ENCODE results near the gene SMAD7.

SMAD7 gene

DNA sequence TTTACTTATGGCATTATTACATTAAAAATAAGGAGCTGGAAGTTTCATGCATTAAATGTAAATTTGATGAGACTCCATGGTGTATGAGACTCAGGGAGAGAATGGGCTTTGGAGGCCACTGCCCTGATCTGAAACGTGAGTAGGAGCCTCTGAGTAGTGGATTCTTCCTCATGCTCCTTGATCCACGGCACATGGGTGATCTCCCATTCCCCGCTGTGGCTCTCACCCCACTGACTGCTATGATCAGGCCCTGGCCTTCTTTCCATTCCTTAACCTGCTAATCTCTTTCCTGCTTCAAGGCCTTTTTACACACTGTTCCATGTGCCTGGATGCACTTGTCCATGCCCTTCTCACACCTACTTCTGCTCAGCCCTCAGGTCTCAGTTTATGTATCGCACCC, 68.4 kb downstream of the SMAD7 start:
- H3K27me3 ChIP-seq (ENCODE audit: control insufficient read depth, insufficient read depth, low read length): no peaks in the 10 kb centered on the region
- H3K9ac ChIP-seq (ENCODE audit: low read depth, low read length): no peak overlapping the region
- no peaks in the 10 kb centered on the region for H3K9me3 ChIP-seq (replicated peaks; ENCODE audit: low read length)
- H3K36me3 ChIP-seq (ENCODE audit: insufficient read depth, low read length): no peaks in the 10 kb centered on the region
- H3K4me1 ChIP-seq (ENCODE audit: control insufficient read depth, insufficient read depth, low read length): peaks cover 7% of the 10 kb centered on the region
- no peak overlapping the region for H3K4me3 ChIP-seq (ENCODE audit: low read length)
- no peak overlapping the region for H3K4me2 ChIP-seq (ENCODE audit: low read length)

DNA sequence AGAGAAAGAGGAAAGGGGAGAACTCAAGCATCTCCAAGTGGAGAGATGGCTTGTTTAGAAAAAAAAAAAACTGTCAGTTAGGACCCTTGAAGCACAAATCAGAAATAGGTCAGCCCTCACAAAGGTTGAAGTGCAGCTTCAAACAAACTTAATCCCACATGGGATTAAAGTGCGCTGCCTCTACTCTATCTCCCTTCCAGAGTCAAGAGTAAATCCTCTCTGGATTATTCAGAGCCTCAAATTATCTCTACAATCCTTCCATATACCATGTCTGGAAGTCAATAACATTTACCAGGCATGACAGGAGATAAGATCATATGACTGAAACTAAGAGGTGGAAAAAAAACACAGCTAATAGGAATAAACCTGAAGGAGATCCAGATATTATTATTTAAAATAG, 69.8 kb downstream of the SMAD7 start:
- no peaks in the 10 kb centered on the region for H3K9me3 ChIP-seq (replicated peaks; ENCODE audit: low read length)
- H3K9ac ChIP-seq (ENCODE audit: low read depth, low read length): no peak overlapping the region
- peaks cover 12% of the 10 kb centered on the region for H3K4me1 ChIP-seq (ENCODE audit: control insufficient read depth, insufficient read depth, low read length)
- H3K36me3 ChIP-seq (ENCODE audit: insufficient read depth, low read length): no peaks in the 10 kb centered on the region
- H3K27me3 ChIP-seq (ENCODE audit: control insufficient read depth, insufficient read depth, low read length): no peaks in the 10 kb centered on the region
- no peak overlapping the region for H3K4me2 ChIP-seq (ENCODE audit: low read length)
- H3K4me3 ChIP-seq (ENCODE audit: low read length): no peak overlapping the region

DNA sequence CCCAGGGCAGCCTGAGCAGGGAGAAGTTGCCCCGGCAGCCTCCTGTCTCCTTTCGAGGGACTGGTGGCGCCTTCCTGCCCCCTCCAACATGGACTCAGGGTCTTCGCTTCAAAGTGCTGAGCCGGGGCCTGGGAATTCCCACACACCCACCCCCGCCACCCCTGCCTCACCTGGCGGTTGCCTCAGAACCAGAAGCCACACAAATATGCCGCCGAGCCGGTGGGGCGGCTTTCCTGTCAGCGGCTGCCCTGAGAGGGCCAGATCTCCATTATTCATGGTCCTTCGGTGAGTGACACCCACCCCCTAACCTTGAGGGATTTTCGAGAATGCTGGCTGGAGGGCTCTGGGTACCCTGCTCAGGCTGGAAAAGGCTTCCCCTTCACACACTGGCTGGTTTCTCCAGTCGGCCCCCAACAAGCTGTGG, 71.7 kb downstream of the SMAD7 start:
- Histone ChIP-seq H3K4me3 (ENCODE audit: low read length) (no peak overlapping the region), H3K4me1 (ENCODE audit: control insufficient read depth, insufficient read depth, low read length) (peaks cover 17% of the 10 kb centered on the region), H3K4me2 (ENCODE audit: low read length) (no peak overlapping the region), H3K9ac (ENCODE audit: low read depth, low read length) (no peak overlapping the region), H3K36me3 (ENCODE audit: insufficient read depth, low read length) (no peaks in the 10 kb centered on the region), H3K27me3 (ENCODE audit: control insufficient read depth, insufficient read depth, low read length) (no peaks in the 10 kb centered on the region), H3K9me3 (replicated peaks; ENCODE audit: low read length) (no peaks in the 10 kb centered on the region)

DNA sequence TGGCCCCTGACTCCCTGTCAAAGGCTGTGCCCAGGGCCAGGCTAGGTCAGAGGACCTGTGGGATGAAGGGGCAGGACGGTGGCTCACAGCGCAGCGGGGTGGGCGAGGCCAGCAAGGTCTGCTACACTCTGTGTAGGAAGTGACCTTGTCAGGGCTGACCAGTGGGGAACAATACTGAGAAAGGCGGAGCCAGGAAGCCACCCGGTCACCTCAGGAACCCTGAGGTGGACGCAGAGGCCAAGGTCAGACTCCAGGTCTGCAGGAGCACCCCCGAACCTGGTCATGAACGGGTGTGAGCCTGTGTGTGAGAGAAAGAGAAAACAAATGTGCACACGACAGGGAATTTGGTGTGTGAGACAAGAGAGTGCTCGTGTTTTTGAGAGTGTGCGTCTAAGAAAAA, 72.3 kb downstream of the SMAD7 start:
- Histone ChIP-seq H3K9ac (ENCODE audit: low read depth, low read length) (no peak overlapping the region), H3K4me2 (ENCODE audit: low read length) (no peak overlapping the region), H3K36me3 (ENCODE audit: insufficient read depth, low read length) (no peaks in the 10 kb centered on the region), H3K4me1 (ENCODE audit: control insufficient read depth, insufficient read depth, low read length) (peaks cover 21% of the 10 kb centered on the region), H3K9me3 (replicated peaks; ENCODE audit: low read length) (no peaks in the 10 kb centered on the region), H3K27me3 (ENCODE audit: control insufficient read depth, insufficient read depth, low read length) (no peaks in the 10 kb centered on the region), H3K4me3 (ENCODE audit: low read length) (no peak overlapping the region)

- Histone ChIP-seq H3K4me3 (ENCODE audit: low read length) (no peak overlapping the region), H3K27me3 (ENCODE audit: control insufficient read depth, insufficient read depth, low read length) (no peaks in the 10 kb centered on the region), H3K4me2 (ENCODE audit: low read length) (no peak overlapping the region), H3K9ac (ENCODE audit: low read depth, low read length) (no peak overlapping the region), H3K4me1 (ENCODE audit: control insufficient read depth, insufficient read depth, low read length) (peaks cover 26% of the 10 kb centered on the region), H3K36me3 (ENCODE audit: insufficient read depth, low read length) (no peaks in the 10 kb centered on the region), H3K9me3 (replicated peaks; ENCODE audit: low read length) (no peaks in the 10 kb centered on the region)
These were observed 72.8 kb downstream of the SMAD7 start for GRCh38 chr18:48877941-48878340.

- Histone ChIP-seq H3K27me3 (ENCODE audit: control insufficient read depth, insufficient read depth, low read length) (no peaks in the 10 kb centered on the region), H3K9me3 (replicated peaks; ENCODE audit: low read length) (no peaks in the 10 kb centered on the region), H3K4me3 (ENCODE audit: low read length) (no peak overlapping the region), H3K4me1 (ENCODE audit: control insufficient read depth, insufficient read depth, low read length) (peaks cover 37% of the 10 kb centered on the region), H3K4me2 (ENCODE audit: low read length) (no peak overlapping the region), H3K9ac (ENCODE audit: low read depth, low read length) (no peak overlapping the region), H3K36me3 (ENCODE audit: insufficient read depth, low read length) (no peaks in the 10 kb centered on the region)
These were observed 74.2 kb downstream of the SMAD7 start for GRCh38 chr18:48876590-48876989.

DNA sequence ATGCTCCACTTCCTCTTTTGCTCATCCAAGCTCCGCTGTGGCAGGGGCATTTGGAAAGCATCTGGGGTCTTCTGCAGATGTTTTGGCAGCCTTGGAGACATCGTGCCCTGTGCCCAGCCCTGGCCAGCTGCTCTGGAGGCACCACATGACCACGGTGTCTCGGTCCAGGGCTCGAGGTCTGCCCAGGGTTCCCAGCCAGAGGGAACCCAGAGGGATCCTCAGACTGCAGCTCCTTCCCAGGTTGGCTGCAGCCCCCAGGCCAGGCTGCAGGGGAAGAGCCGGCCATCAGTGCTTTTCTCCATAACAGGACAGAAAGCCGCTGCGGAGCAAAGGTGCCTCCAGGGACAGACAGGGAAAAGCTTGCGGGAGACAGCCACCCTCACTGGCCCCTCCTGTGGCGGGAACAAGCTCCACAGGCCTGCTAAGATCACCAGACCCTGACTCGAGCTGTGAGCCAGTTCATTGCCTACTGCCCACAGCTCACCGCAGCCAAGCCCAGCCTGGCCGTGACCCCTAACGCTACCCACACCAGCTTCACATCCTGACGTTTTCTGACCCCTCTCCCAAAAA, 74.7 kb downstream of the SMAD7 start:
- Histone ChIP-seq H3K9me3 (replicated peaks; ENCODE audit: low read length) (no peaks in the 10 kb centered on the region), H3K27me3 (ENCODE audit: control insufficient read depth, insufficient read depth, low read length) (no peaks in the 10 kb centered on the region), H3K4me3 (ENCODE audit: low read length) (no peak overlapping the region), H3K9ac (ENCODE audit: low read depth, low read length) (no peak overlapping the region), H3K4me1 (ENCODE audit: control insufficient read depth, insufficient read depth, low read length) (peaks cover 37% of the 10 kb centered on the region), H3K4me2 (ENCODE audit: low read length) (no peak overlapping the region), H3K36me3 (ENCODE audit: insufficient read depth, low read length) (no peaks in the 10 kb centered on the region)

- Histone ChIP-seq H3K27me3 (ENCODE audit: control insufficient read depth, insufficient read depth, low read length) (no peaks in the 10 kb centered on the region), H3K9me3 (replicated peaks; ENCODE audit: low read length) (no peaks in the 10 kb centered on the region), H3K4me1 (ENCODE audit: control insufficient read depth, insufficient read depth, low read length) (peaks cover 37% of the 10 kb centered on the region), H3K36me3 (ENCODE audit: insufficient read depth, low read length) (no peaks in the 10 kb centered on the region), H3K9ac (ENCODE audit: low read depth, low read length) (no peak overlapping the region), H3K4me2 (ENCODE audit: low read length) (no peak overlapping the region), H3K4me3 (ENCODE audit: low read length) (no peak overlapping the region)
These were observed 75.3 kb downstream of the SMAD7 start for GRCh38 chr18:48875314-48875941.

- no peaks in the 10 kb centered on the region for H3K27me3 ChIP-seq (ENCODE audit: control insufficient read depth, insufficient read depth, low read length)
These were observed 76.0 kb downstream of the SMAD7 start for GRCh38 chr18:48874701-48875162.

DNA sequence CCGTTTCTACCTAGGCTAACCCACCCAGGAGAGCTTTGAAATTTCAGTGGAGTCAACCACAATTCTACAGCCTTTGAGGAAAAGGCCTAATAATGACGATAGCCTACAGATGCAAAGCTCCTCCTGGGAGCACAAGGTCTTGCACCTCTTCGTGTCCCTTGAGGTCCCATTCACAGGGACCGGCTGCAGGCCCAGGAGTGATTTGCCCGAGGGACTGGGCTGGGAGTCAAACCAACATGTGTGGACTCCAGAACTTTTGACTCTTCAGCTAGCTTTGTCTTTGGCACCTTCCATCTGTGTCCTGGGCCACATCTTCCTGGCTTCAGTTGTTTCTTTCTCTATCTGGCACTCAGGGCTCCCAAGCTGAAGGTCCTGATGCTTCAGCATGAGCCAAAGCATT, 76.5 kb downstream of the SMAD7 start:
- Histone ChIP-seq H3K36me3 (ENCODE audit: insufficient read depth, low read length) (no peaks in the 10 kb centered on the region), H3K27me3 (ENCODE audit: control insufficient read depth, insufficient read depth, low read length) (no peaks in the 10 kb centered on the region), H3K9me3 (replicated peaks; ENCODE audit: low read length) (no peaks in the 10 kb centered on the region), H3K4me1 (ENCODE audit: control insufficient read depth, insufficient read depth, low read length) (peaks cover 37% of the 10 kb centered on the region), H3K4me2 (ENCODE audit: low read length) (no peak overlapping the region), H3K9ac (ENCODE audit: low read depth, low read length) (no peak overlapping the region), H3K4me3 (ENCODE audit: low read length) (no peak overlapping the region)

More at GRCh38 chr18:48874701-48875162, 76.0 kb downstream of the SMAD7 start:
- Histone ChIP-seq H3K9me3 (replicated peaks; ENCODE audit: low read length) (no peaks in the 10 kb centered on the region), H3K4me1 (ENCODE audit: control insufficient read depth, insufficient read depth, low read length) (peaks cover 37% of the 10 kb centered on the region), H3K4me2 (ENCODE audit: low read length) (no peak overlapping the region), H3K9ac (ENCODE audit: low read depth, low read length) (no peak overlapping the region), H3K4me3 (ENCODE audit: low read length) (no peak overlapping the region), H3K36me3 (ENCODE audit: insufficient read depth, low read length) (no peaks in the 10 kb centered on the region)

DNA sequence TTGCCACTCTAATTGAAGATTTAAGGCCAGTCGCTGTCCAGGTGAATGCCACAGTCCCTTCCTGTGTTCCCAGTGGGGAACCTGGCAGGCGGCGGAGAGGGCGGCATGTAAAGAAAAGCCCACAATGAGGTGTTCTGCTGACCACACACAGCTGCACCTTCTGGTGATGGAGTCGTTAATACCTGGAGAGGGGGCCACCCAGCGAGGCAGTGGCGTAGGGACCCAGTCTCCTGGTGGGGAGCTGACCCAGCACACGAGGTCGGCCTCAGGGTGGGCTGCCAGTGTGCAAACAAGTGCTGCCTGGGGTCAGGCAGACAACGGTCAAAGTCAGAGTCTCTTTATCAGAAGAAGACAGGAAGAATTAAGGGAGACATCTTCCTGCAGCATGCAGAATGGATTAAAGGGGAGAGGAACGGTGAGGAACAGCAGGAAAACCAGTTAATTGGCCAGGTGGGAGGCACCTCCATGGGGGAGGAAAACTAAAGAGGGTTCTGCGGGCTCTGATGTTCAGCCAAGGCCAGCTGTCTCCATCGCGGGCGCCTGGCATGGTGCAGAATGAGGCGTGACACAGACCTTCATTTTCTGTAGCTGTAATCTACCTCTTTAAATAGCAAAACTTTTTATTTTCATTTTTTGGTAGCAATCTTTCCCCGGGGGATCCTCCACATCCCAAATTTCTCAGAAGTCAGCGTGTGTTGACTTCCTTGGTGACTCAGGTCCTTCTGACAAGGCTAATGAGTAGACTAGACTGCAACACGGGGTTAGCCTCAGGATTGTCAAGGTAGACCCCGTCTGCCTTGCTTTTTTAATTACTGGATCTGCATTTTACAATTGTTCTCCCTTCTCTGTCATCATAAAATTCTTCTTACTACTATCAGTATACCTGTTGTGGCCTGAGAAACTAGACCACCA, 78.3 kb downstream of the SMAD7 start:
- H3K36me3 ChIP-seq (ENCODE audit: insufficient read depth, low read length): no peaks in the 10 kb centered on the region
- H3K4me1 ChIP-seq (ENCODE audit: control insufficient read depth, insufficient read depth, low read length): peaks cover 30% of the 10 kb centered on the region
- H3K9ac ChIP-seq (ENCODE audit: low read depth, low read length): peak overlapping the region; percentile 4
- no peak overlapping the region for H3K4me3 ChIP-seq (ENCODE audit: low read length)
- no peaks in the 10 kb centered on the region for H3K9me3 ChIP-seq (replicated peaks; ENCODE audit: low read length)
- H3K27me3 ChIP-seq (ENCODE audit: control insufficient read depth, insufficient read depth, low read length): no peaks in the 10 kb centered on the region
- H3K4me2 ChIP-seq (ENCODE audit: low read length): peak overlapping the region; percentile 58

Measured in skeletal muscle satellite cell (primary cell).